ENCODE results near the gene EMC9. TPM values are rescaled to one million over a fixed set of nuclear protein-coding genes. Genes with fewer than 3 reads are reported as not detected.

EMC9 gene
- total RNA-seq, 4 donors from 2014 or later, result 6.3 to 15.3 (median 10.0) TPM

DNA sequence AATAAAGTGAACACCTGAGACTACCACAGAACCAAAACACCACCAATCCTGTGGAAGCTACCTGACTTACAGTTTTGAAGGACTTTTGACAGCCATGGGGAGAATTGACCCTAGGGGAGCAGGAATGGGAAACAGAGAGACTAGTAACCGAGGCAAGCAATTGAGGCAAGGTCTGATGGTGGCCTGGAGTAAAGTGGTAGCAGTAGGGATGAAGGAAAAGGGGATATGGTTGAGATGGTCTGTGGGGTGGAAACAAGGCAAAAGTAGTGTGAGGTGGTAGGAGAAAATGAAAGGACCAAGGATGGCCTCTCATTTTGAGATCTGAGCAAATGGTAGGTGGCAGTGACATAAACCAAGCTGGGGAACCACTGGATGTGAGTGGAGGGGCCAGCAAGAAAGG, 15.4 kb upstream of the EMC9 start:
- ATAC-seq (ENCODE audit: low FRiP score), result no peak
- TF ChIP-seq, protein P1, sequence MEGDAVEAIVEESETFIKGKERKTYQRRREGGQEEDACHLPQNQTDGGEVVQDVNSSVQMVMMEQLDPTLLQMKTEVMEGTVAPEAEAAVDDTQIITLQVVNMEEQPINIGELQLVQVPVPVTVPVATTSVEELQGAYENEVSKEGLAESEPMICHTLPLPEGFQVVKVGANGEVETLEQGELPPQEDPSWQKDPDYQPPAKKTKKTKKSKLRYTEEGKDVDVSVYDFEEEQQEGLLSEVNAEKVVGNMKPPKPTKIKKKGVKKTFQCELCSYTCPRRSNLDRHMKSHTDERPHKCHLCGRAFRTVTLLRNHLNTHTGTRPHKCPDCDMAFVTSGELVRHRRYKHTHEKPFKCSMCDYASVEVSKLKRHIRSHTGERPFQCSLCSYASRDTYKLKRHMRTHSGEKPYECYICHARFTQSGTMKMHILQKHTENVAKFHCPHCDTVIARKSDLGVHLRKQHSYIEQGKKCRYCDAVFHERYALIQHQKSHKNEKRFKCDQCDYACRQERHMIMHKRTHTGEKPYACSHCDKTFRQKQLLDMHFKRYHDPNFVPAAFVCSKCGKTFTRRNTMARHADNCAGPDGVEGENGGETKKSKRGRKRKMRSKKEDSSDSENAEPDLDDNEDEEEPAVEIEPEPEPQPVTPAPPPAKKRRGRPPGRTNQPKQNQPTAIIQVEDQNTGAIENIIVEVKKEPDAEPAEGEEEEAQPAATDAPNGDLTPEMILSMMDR (IDR thresholded peaks at IDR 0.05), result no peak
- DNase-seq (ENCODE audit: low spot score), result no peak

DNA sequence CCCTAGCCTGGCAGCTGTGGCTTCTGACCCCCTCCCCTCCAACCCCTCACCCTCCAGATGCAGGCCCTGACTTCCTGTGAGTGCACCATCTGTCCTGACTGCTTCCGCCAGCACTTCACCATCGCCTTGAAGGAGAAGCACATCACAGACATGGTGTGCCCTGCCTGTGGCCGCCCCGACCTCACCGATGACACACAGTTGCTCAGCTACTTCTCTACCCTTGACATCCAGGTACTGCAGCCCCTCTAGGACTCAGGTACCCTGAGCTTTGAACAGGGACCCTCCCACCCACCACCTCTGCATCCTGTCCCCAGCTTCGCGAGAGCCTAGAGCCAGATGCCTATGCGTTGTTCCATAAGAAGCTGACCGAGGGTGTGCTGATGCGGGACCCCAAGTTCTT, 13.7 kb upstream of the EMC9 start:
- TF ChIP-seq, protein P1 (IDR thresholded peaks at IDR 0.05), result no peak
- DNase-seq (ENCODE audit: low spot score) (no peak), ATAC-seq (ENCODE audit: low FRiP score) (no peak)

DNA sequence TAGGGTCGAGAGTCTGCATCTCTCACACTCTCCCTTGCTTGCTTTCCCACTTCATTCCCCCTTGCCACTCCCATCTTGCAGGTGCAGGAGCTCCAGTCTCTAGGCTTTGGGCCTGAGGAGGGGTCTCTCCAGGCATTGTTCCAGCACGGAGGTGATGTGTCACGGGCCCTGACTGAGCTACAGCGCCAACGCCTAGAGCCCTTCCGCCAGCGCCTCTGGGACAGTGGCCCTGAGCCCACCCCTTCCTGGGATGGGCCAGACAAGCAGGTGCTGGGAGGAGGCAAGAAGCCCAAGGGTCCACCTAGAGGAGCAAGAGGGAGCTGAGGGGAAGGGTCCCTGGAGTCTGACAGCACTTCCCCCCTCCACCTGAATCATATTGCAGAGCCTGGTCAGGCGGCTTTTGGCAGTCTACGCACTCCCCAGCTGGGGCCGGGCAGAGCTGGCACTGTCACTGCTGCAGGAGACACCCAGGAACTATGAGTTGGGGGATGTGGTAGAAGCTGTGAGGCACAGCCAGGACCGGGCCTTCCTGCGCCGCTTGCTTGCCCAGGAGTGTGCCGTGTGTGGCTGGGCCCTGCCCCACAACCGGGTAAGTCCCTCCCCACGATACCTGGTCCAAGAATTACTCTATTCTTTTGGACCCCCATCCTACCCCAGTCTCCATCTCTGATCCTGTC, 10.2 kb upstream of the EMC9 start:
- ATAC-seq (ENCODE audit: low FRiP score), result no peak
- no peak for DNase-seq (ENCODE audit: low spot score)

DNA sequence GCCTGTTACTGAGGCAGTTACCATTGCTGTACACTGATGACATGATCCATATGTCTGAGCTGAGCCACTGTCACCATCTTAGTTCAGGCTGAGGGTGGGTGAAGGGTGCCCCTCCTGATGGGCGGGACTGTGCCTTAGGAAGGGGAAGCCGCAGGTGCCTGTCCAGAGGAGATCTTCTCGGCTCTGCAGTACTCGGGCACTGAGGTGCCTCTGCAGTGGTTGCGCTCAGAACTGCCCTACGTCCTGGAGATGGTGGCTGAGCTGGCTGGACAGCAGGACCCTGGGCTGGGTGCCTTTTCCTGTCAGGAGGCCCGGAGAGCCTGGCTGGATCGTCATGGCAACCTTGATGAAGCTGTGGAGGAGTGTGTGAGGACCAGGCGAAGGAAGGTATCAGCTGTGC, 9.6 kb upstream of the EMC9 start:
- ATAC-seq (ENCODE audit: low FRiP score) (no peak), DNase-seq (ENCODE audit: low spot score) (no peak)
- TF ChIP-seq, protein P1 (IDR thresholded peaks at IDR 0.05), result no peak

More for the DNA sequence above, 10.2 kb upstream of the EMC9 start:
- TF ChIP-seq, protein P1 (IDR thresholded peaks at IDR 0.05), result no peak

DNA sequence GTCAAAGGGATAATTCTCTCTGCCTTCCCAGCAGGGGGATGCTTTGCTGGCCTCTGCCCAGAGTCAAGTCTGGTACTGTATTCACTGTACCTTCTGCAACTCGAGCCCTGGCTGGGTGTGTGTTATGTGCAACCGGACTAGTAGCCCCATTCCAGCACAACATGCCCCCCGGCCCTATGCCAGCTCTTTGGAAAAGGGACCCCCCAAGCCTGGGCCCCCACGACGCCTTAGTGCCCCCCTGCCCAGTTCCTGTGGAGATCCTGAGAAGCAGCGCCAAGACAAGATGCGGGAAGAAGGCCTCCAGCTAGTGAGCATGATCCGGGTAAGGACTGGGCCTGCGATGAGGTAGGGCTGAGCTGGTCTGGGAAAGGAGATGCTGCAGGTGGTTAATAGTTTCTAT, 9.2 kb upstream of the EMC9 start:
- TF ChIP-seq, protein P1 (IDR thresholded peaks at IDR 0.05), result no peak
- DNase-seq (ENCODE audit: low spot score) (no peak), ATAC-seq (ENCODE audit: low FRiP score) (no peak)

DNA sequence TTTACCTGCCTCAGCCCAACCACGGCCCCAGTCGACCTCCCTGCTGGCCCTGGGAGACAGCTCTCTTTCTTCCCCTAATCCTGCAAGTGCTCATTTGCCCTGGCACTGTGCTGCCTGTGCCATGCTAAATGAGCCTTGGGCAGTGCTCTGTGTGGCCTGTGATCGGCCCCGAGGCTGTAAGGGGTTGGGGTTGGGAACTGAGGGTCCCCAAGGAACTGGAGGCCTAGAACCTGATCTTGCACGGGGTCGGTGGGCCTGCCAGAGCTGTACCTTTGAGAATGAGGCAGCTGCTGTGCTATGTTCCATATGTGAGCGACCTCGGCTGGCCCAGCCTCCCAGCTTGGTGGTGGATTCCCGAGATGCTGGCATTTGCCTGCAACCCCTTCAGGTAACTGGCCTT, 8.7 kb upstream of the EMC9 start:
- no peak for DNase-seq (ENCODE audit: low spot score)
- TF ChIP-seq, protein P1 (IDR thresholded peaks at IDR 0.05), result no peak
- ATAC-seq (ENCODE audit: low FRiP score), result no peak

DNA sequence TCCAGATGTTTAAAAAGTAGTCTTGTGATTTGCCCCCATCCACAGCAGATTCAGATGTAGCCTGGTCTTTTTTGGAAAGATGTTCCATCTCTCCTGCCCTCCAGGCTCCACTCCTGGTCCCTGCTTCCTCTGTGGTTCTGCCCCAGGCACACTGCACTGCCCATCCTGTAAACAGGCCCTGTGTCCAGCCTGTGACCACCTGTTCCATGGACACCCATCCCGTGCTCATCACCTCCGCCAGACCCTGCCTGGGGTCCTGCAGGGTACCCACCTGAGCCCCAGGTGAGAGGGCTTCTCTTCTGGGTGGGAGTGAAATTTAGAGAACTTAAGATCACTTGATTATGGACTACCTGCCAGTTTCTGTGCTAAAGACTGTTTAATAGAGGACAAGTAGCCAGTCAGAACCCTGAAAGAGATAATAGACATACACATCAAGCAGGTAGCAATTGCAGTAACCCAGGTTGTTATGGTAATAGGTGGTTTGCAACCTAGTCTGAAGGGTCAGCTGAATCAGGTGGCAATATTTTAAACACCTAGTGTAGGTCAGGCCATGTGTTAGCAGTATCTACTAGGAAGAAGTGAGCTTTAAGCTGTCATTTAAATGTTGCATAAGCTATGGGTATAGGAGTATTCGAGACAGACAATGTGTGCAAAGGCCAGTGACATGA, 8.0 kb upstream of the EMC9 start:
- DNase-seq (ENCODE audit: low spot score) (no peak), ATAC-seq (ENCODE audit: low FRiP score) (no peak)
- TF ChIP-seq, protein P1 (IDR thresholded peaks at IDR 0.05), result no peak
